NT2/D1 (cell line): ENCODE data around the gene JDP2.

ENCODE experiments used
- YY1 ChIP-seq: IDR thresholded peaks from 2 replicates; pipeline ENCODE4 v1.6.1; 2011; ENCODE audit not compliant: insufficient read length, insufficient read depth
- ZNF274 ChIP-seq: IDR thresholded peaks from 2 replicates; pipeline ENCODE4 v1.6.1; 2011; ENCODE audit warnings: mild to moderate bottlenecking, low read depth, low read length

- no peak for TF ChIP-seq ZNF274
- no peak for TF ChIP-seq YY1
These were observed 67.1 kb downstream of the JDP2 start for GRCh38 chr14:75494896-75495295.
